GM19035 (cell line): ENCODE data around the gene PRLR.
"Not testable (repeated sequence)": the region's sequence is repeated elsewhere in the genome, so short reads cannot be mapped to it uniquely, and the experiment has no call there.

ENCODE experiments used
- ATAC-seq: cut with Tn5 transposase; IDR thresholded peaks from one replicate; pipeline ENCODE4 v1.9.1; 2021; ENCODE audit not compliant: unreplicated experiment

PRLR gene

GRCh38 chr5:35230038-35230611 is at the start of gene PRLR:
TSS of gene PRLR (minus strand) at chr5:35230487. CDS start at chr5:35089620, 140,867 bp downstream.
- ATAC-seq = peak; percentile 34

- ATAC-seq = no peak
Measured at GRCh38 chr5:35274839-35275509, 44.7 kb upstream of the PRLR start.

- ATAC-seq = no peak
Measured at GRCh38 chr5:35269006-35269405, 38.7 kb upstream of the PRLR start.

GRCh38 chr5:35266276-35266675 is 36.0 kb upstream of the PRLR start:
- ATAC-seq = no peak

- ATAC-seq = no peak
Measured at GRCh38 chr5:35264509-35264908, 34.2 kb upstream of the PRLR start.

GRCh38 chr5:35263266-35263877 is 33.1 kb upstream of the PRLR start:
- no peak for ATAC-seq

GRCh38 chr5:35253582-35253981 is 23.3 kb upstream of the PRLR start:
- no peak for ATAC-seq

GRCh38 chr5:35252963-35253362 is 22.7 kb upstream of the PRLR start:
- ATAC-seq = no peak

- ATAC-seq = no peak
Measured at GRCh38 chr5:35248843-35249780, 18.8 kb upstream of the PRLR start.

- ATAC-seq = no peak
Measured at GRCh38 chr5:35247648-35248034, 17.4 kb upstream of the PRLR start.

GRCh38 chr5:35246900-35247647 is 16.8 kb upstream of the PRLR start:
- ATAC-seq = no peak

GRCh38 chr5:35246411-35246810 is 16.1 kb upstream of the PRLR start:
- ATAC-seq = no peak

- not testable (repeated sequence) for ATAC-seq
Measured at GRCh38 chr5:35245371-35245770, 15.1 kb upstream of the PRLR start.

GRCh38 chr5:35244171-35244570 is 13.9 kb upstream of the PRLR start:
- ATAC-seq = no peak

GRCh38 chr5:35242702-35243258 is 12.5 kb upstream of the PRLR start:
- no peak for ATAC-seq

- ATAC-seq = no peak
Measured at GRCh38 chr5:35240892-35241291, 10.6 kb upstream of the PRLR start.

- ATAC-seq = no peak
Measured at GRCh38 chr5:35239911-35240610, 9.8 kb upstream of the PRLR start.

GRCh38 chr5:35239476-35239875 is 9.2 kb upstream of the PRLR start:
- no peak for ATAC-seq

- peak; percentile 52 for ATAC-seq
Measured at GRCh38 chr5:35237580-35238376, 7.5 kb upstream of the PRLR start.
